Measurements from ENCODE around the gene MACROD1. TPM values are rescaled to one million over a fixed set of nuclear protein-coding genes. Genes with fewer than 3 reads are reported as not detected.

The MACROD1 gene
- total and polyA plus RNA-seq, 12 donors: 5.5 to 62.9 (median 26.8) TPM

GRCh38 chr11:64128255-64129006, 37.5 kb downstream of the MACROD1 start:
- Histone ChIP-seq H3K27ac (no peak overlapping the region), H3K27me3 (no peaks in the 10 kb centered on the region), H3K4me1 (replicated peaks in 1 of 2) (no peaks in the 10 kb centered on the region), H3K9me3 (replicated peaks in 1 of 3) (no peaks in the 10 kb centered on the region), H3K4me3 (no peak overlapping the region), H3K36me3 (replicated peaks in 1 of 2) (no peaks in the 10 kb centered on the region)
- 79 to 89% (median 88%) methylated on average over 7 to 15 of the region's 15 CpGs for WGBS, 4 donors
- DNase-seq: no peak
- no peak for TF ChIP-seq CTCF (IDR thresholded peaks at IDR 0.05)
- no peak for TF ChIP-seq POLR2A (IDR thresholded peaks at IDR 0.05)
- intact Hi-C loops (cut with DNase I): no loop called here

DNA sequence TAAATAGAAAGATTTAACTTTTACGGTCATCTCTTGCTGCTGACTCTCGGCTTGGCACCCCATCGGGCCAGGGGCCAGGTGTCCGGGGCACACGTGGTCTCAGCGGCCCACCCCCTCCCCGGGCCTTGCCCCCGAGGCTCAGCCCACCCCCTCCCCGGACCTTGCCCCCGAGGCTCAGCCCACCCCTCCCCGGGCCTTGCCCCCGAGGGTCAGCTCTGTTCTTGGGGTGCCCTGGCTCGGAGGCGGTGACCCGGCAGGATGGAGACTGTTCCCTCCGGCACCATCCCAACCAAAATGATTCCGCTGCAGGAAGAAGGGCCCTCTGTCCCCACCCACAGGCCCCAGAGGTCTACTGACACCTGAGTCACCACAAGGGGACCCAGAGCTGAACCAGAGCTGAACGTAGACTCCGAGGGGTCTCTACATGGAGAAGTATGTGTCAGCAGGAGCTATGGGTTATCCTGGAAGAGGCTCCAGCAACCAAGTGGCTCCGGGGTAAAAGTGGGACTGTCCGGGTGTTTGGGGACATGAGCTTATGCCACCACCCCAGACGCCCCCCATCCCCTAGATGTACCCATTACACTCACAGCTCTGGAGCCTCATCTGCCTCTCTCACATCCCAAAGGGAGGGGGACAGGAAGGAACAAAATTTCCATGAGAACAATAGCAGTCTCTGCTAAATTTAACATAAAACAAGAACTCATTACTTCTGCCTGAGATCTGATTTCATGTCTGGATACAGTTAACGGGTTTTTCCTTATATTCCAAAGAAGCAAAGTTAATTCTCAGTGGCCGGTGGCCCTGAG, 38.4 kb downstream of the MACROD1 start:
- no peaks in the 10 kb centered on the region for H3K4me1 ChIP-seq (replicated peaks in 1 of 2)
- H3K27me3 ChIP-seq: no peaks in the 10 kb centered on the region
- H3K4me3 ChIP-seq: no peak overlapping the region
- 80 to 87% (median 85%) methylated on average over 14 to 24 of the region's 24 CpGs for WGBS, 4 donors
- H3K36me3 ChIP-seq (replicated peaks in 1 of 2): no peaks in the 10 kb centered on the region
- TF ChIP-seq CTCF (IDR thresholded peaks at IDR 0.05) (no peak), POLR2A (IDR thresholded peaks at IDR 0.05) (no peak)
- no peak overlapping the region for H3K27ac ChIP-seq
- no peak for DNase-seq
- intact Hi-C loops (cut with DNase I): no loop called here
- no peaks in the 10 kb centered on the region for H3K9me3 ChIP-seq (replicated peaks in 1 of 3)

- Histone ChIP-seq H3K27me3 (no peaks in the 10 kb centered on the region), H3K9me3 (replicated peaks in 1 of 3) (no peaks in the 10 kb centered on the region), H3K4me1 (replicated peaks in 1 of 2) (no peaks in the 10 kb centered on the region), H3K27ac (no peak overlapping the region), H3K4me3 (no peak overlapping the region), H3K36me3 (replicated peaks in 1 of 2) (no peaks in the 10 kb centered on the region)
- no peak for TF ChIP-seq CTCF (IDR thresholded peaks at IDR 0.05)
- no peak for TF ChIP-seq POLR2A (IDR thresholded peaks at IDR 0.05)
- 93 to 97% (median 93%) methylated on average over 7 to 17 of the region's 17 CpGs for WGBS, 4 donors
- intact Hi-C loops (cut with DNase I): no loop called here
- DNase-seq: no peak
These were observed 39.1 kb downstream of the MACROD1 start for GRCh38 chr11:64126796-64127195.

DNA sequence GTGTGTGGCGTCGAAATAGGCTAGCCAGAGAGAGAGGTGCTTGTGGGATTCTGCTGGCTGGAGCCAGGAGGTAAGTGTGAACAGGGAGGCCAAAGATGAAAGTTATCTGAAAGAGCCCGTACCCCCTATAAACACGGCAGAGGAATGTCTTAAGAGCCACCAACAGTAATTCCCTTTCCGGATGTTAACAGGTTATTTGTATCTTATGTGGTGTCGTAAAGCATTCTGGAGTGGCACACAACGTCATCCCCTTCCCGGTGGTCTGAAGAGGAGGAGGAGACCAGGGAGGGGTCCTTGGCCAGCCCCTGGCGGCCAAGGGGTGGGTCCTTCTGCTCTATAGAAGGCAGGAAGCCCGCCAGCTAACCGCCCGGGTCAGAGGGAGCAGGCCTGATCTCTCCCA, 39.5 kb downstream of the MACROD1 start:
- WGBS, 4 donors: 85 to 93% (median 91%) methylated on average over 8 to 12 of the region's 12 CpGs
- Histone ChIP-seq H3K9me3 (replicated peaks in 1 of 3) (no peaks in the 10 kb centered on the region), H3K27ac (no peak overlapping the region), H3K27me3 (no peaks in the 10 kb centered on the region), H3K36me3 (replicated peaks in 1 of 2) (no peaks in the 10 kb centered on the region), H3K4me3 (no peak overlapping the region), H3K4me1 (replicated peaks in 1 of 2) (no peaks in the 10 kb centered on the region)
- no peak for DNase-seq
- intact Hi-C loops (cut with DNase I): no loop called here
- no peak for TF ChIP-seq POLR2A (IDR thresholded peaks at IDR 0.05)
- TF ChIP-seq CTCF (IDR thresholded peaks at IDR 0.05): no peak

Data from adrenal gland (tissue), 12 donors.